ENCODE data around the gene ANXA6. TPM values are rescaled to one million over a fixed set of nuclear protein-coding genes. Genes with fewer than 3 reads are reported as not detected.

The ANXA6 gene
- total and polyA plus RNA-seq, 10 donors = 141 to 295 (median 185) TPM

- H3K27me3 ChIP-seq (replicated peaks in 1 of 7) = no peaks in the 10 kb centered on the region
- intact Hi-C loops (cut with DNase I; ENCODE audit: low total_unique reads) = no loop called here
- peak overlapping the region; percentile 98 to 100 (median 99) for H3K27ac ChIP-seq
- no peaks in the 10 kb centered on the region for H3K9me3 ChIP-seq
- H3K4me3 ChIP-seq = peak overlapping the region; percentile 77 to 96 (median 90)
- H3K4me1 ChIP-seq = peaks cover 65 to 94% (median 85%) of the 10 kb centered on the region in 6 donors
- TF ChIP-seq, protein P1, sequence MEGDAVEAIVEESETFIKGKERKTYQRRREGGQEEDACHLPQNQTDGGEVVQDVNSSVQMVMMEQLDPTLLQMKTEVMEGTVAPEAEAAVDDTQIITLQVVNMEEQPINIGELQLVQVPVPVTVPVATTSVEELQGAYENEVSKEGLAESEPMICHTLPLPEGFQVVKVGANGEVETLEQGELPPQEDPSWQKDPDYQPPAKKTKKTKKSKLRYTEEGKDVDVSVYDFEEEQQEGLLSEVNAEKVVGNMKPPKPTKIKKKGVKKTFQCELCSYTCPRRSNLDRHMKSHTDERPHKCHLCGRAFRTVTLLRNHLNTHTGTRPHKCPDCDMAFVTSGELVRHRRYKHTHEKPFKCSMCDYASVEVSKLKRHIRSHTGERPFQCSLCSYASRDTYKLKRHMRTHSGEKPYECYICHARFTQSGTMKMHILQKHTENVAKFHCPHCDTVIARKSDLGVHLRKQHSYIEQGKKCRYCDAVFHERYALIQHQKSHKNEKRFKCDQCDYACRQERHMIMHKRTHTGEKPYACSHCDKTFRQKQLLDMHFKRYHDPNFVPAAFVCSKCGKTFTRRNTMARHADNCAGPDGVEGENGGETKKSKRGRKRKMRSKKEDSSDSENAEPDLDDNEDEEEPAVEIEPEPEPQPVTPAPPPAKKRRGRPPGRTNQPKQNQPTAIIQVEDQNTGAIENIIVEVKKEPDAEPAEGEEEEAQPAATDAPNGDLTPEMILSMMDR (IDR thresholded peaks at IDR 0.05 in 8 of 11, conservative IDR thresholded peaks at IDR 0.05 in 3 of 11) = no peak
- 10 to 14% (median 14%) methylated on average over 15 of the region's 15 CpGs for WGBS, 5 donors
- peaks cover 0 to 27% (median 2%) of the 10 kb centered on the region in 6 donors for H3K36me3 ChIP-seq
- DNase-seq = peak; percentile 72
These were observed 75.9 kb downstream of the ANXA6 start for GRCh38 chr5:151081431-151082281.

DNA sequence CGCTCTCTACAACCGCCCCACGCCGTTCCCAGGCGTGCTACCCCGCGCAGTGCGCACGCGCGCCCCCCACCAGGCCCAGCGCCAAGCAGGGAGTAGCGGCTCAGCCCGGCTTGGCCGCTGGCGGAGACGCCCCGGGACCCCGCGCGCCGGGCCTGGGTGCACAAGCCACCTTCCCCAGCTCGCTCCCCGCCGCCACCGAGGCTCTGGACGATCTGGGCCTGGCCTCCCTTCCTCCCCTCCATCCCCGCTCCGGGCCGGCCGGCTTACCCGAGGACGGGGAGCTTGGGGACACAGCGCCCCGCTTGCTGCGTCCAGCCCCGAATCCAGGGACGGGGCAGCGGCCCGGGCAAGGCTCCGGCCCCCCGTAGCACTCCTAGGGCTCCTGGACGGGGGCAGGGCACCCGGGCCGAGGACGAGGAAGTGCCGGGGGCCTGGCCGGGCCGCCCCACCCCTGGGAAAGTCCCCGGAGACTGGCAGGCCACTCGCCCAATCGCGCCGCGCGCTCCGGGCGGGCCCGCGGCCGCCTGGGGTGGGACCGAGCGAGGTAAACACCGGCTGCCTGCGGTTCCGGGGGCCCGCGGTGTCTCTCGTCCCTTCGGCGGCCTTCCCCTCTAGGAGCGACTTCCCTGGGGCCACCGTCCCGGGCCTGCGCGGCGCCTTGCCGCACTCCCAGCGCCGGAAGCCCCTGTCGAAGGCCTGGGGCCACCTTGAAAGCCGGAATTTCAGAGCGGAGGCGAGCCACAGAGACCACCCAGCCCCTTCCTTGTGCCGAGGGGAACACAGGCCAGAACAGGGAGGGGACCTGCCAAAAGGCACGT lies 76.8 kb downstream of the ANXA6 start, which contains the start of gene TNIP1:
Gene TNIP1 (minus strand): TSS at position 422 of the 818 bp plus-strand sequence. CDS start 15,939 bp downstream, outside the sequence.
- Histone ChIP-seq H3K4me3 (peak within 1 kb of the TSS; percentile 77 to 96 (median 90)), H3K9me3 (no peaks in the 10 kb centered on the region), H3K27me3 (replicated peaks in 1 of 7) (no peaks in the 10 kb centered on the region), H3K36me3 (peaks cover 0 to 35% (median 2%) of the 10 kb centered on the region in 6 donors), H3K27ac (peak within 1 kb of the TSS; percentile 98 to 100 (median 99)), H3K4me1 (peaks cover 65 to 94% (median 85%) of the 10 kb centered on the region in 6 donors)
- TF ChIP-seq, protein P1 (IDR thresholded peaks at IDR 0.05 in 8 of 11, conservative IDR thresholded peaks at IDR 0.05 in 3 of 11) = peak in 3 of 11 experiments; percentile 20 to 43 (median 21)
- peak; percentile 91 to 96 (median 94) for TF ChIP-seq POLR2AphosphoS5 (IDR thresholded peaks at IDR 0.05)
- TF ChIP-seq POLR2A (IDR thresholded peaks at IDR 0.05) = peak; percentile 31 to 63 (median 61)
- DNase-seq = peak; percentile 99
- WGBS, 5 donors = 0 to 1% (median 0%) methylated on average over 47 to 86 of the region's 86 CpGs
- intact Hi-C loops (cut with DNase I; ENCODE audit: low total_unique reads) = no loop called here

- H3K4me3 ChIP-seq = peak overlapping the region; percentile 77 to 96 (median 90)
- H3K4me1 ChIP-seq = peaks cover 63 to 94% (median 85%) of the 10 kb centered on the region in 6 donors
- peaks cover 0 to 42% (median 2%) of the 10 kb centered on the region in 6 donors for H3K36me3 ChIP-seq
- TF ChIP-seq, protein P1 (IDR thresholded peaks at IDR 0.05 in 8 of 11, conservative IDR thresholded peaks at IDR 0.05 in 3 of 11) = no peak
- no peak for TF ChIP-seq POLR2AphosphoS5 (IDR thresholded peaks at IDR 0.05)
- TF ChIP-seq POLR2A (IDR thresholded peaks at IDR 0.05) = no peak
- WGBS, 5 donors = 3 to 10% (median 5%) methylated on average over 21 of the region's 21 CpGs
- intact Hi-C loops (cut with DNase I; ENCODE audit: low total_unique reads) = no loop called here
- H3K9me3 ChIP-seq = no peaks in the 10 kb centered on the region
- peak; percentile 11 for DNase-seq
- H3K27me3 ChIP-seq (replicated peaks in 1 of 7) = no peaks in the 10 kb centered on the region
- H3K27ac ChIP-seq = peak overlapping the region; percentile 98 to 100 (median 99)
These were observed 77.6 kb downstream of the ANXA6 start for GRCh38 chr5:151079838-151080612.
